Erythroblast (primary cell): ENCODE measurements around the gene ITLN2.

Experiments
- GATA1 ChIP-seq: IDR thresholded peaks from 2 replicates; pipeline ENCODE4 v1.6.1; 2011; ENCODE audit warnings: low read depth, mild to moderate bottlenecking, control low read depth, low read length, moderate library complexity
- POLR2A ChIP-seq: IDR thresholded peaks from 2 replicates; pipeline ENCODE4 v1.6.1; 2011; ENCODE audit warnings: mild to moderate bottlenecking, low read length

DNA sequence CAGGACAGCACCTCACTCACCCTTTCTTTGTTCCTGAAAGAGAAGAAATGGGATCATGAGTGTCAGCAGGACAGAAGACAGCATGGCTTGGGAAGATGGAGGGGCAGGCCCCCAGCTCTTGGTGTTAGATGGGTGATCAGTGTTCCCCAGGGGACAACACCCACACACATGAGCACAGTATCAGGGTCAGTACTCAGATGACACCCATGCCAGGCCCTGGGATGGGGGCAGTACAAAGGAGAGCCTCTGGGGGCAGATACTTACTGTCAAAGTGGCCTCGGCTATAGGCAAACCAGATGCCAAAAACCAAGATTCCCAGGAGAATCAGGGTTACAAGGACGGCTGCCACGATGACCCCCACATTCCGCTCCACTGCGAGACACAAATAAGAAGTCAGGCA, 44.8 kb upstream of the ITLN2 start:
- no peak for TF ChIP-seq POLR2A
- no peak for TF ChIP-seq GATA1
